Activated CD8-positive, alpha-beta memory T cell treated with anti-CD3 and anti-CD28 coated beads for 1 hour (primary cell): ENCODE measurements around the gene STARD10.

Experiments
- DNase-seq, 2 donors: peaks; one replicate each; pipeline ENCODE4 v3.0.0-alpha.2; 2020; ENCODE audit warnings: low read depth in 1 of 2; ENCODE audit errors: extremely low read depth in 1 of 2

Gene STARD10

DNA sequence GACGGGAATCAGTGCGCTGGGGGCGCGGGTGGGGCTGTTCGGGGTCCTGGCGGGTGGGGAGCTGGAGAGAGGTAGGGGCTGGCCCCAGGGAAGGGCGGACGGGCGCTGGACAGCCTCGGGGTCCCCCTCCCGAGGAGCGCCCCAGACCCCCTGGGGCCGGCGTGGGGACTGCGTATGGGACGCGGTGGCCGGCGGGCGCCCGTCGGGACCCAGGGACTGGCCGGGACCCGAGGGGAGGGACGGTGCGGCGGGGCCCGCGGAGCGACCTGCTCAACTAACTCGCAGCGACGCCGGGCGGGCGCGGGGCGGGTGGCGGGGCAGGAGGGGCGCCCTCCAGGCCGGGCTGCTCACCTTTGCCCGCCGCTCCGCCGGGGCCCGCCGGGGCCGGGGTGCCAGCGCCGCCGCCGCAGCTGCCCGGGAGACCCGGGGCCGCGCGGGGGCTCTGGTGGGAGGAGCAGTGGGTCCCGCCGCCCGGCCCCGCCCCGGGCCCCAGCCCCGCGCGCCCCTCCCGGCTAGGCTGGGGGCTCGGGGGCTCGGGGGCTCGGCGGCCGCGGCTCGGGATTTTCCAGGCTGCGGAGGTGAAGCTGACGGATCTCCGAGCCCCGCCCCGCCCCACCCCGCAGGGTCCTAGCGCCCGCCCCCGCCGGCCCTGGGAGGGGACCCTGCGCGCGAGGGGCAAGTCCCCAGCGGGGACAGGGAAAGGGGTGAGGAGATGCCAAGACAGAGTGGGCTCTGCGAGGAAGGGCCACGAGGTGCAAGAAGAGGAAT lies 12.3 kb downstream of the STARD10 start:
- DNase-seq, result peak; percentile 10 to 46

DNA sequence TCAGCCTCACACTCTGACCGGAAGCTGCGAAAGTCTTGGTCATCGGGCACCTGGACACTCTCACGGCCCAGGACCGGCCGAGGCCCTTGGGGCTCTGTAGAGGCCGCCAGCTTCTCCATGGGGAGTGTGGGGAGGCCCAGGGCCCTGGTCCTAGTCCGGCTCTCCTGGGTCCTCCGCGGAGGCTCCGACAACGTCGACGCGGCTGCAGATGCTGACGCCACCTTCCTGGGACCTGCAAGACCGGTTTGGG lies 12.9 kb downstream of the STARD10 start:
- DNase-seq, result no peak

DNA sequence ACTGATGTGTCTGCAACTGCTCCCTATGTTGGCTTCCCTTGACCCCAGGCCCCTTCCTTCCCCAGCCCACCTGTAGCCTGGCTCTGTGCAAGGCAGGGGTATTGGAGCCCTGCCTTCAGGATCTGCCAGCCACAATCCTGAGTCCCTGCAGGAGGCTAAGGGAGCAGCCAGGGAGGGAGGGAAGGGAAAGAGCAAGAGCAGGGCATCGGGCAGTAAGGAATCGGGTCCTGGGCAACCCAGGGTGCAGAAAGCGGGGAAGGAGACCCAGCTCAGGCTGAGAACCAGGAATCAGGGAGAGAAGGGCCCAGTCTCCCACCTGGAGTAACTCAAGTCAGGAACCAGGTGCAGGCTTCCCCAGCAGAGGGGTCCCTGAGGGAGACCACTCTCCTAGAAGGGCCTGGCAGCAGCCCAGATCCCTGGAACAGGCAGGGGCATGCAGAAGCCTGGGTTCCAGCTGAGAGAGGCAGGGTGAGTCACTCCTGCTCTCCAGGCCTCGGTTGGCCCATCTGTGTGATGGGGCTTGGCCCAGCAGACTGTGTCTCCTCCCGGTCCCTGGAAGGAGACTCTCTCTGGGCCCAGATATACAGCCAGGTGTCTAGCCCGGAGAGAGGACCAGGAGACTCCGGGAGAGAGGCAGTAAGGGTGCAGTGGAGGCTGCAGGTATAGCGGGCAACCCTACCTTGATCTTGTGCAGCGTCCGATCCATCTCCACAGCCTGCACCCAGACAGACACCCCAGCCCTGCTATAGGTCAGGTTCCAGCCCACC lies 13.4 kb downstream of the STARD10 start:
- DNase-seq, result no peak

DNA sequence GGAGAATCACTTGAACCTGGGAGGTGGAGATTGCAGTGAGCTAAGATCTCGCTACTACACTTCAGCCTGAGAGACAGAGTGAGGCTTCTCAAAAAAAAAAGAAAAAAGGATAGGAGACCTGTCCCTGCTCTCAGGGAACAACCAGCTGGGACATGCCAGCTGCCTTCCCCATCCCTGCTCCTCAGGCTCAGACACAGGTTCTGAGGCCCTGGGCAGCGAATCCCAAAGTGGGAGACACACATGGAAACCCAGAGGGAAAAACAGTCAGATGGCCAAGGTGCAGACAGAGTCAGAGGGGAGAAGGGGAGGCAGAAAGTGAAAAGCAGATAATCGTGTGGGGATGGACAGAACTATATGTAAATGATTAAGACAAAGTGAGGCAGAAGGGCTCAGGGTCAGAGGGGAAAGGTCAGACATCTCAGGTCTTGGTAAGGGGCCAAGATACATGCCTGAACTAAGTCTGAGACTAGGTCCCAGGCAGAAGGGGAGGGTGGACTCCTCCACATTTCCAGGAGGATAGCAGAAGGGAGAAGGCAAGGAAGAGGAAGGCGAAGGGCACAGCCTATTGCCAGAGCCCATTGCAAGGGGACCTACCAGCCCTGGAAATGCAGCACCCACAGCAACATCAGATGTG lies 14.2 kb downstream of the STARD10 start:
- no peak for DNase-seq

DNA sequence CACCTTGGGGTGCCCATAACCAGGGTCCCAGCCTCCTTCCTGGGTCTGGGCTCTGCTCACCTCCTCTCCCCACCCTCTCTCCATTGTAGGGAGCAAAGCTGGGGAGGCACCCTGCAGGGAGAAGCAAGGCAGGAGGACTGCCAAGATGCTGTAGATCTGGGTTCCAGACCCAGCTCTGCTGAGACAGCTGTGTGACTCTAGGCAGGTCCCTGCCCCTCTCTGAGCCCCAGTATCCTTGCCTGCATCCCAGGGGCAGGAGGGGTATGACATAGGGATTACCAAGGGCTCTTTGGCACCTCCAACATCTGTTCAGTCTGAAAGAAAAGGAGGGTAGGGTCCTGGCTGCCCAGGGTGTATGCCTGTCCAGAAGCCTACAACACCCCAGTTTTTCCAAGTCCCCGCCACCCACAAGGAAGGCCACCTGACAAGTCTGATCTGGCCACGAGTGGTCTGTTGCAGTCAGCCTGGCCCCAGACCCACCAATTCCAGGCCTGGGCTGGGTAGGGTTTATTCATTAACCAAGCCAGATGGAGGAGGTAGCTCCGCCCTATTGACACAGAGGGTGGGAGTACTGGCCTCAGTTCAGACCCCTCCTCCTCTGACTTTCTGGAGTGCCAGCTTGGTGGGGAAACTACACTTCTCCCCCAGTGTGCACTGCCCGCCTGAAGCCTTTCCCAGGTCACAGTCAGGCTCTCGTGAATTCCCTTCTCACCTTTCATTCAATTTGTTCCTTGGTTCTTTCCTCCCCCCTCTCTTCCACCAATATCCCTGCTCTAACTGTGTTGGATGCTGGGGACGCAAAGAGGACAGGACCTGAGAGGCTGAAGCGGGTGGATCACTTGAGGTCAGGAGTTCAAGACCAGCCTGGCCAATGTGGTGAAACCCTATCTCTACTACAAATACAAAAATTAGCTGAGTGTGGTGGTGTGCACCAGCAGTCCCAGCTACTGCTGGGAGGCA lies 15.0 kb downstream of the STARD10 start:
- DNase-seq, result no peak

DNA sequence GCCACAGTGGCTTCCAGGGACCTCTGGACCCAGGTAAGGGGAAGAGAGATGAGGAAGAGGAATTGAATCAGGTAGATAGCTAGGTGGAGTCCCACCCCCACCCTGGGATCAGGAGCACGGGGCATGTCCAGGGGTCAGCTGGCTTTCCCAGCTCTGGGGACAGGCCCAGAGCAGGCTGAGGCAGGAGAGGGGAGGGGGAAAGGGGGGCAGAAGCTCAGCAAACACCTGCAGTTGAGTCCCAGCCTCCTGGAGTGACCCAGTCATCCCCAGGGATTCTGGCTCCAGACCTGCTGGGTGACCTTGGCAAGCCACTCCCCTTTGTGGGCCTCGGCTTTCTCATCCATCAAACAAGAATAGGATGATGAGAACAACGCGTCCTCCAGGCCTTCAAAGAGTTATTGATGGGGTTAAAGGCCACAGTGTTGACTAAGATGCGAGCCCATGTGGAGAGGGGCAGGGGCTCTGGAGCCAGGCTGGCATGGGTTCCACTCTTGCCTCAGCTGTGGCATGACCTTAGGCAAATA lies 16.0 kb downstream of the STARD10 start:
- DNase-seq, result no peak

DNA sequence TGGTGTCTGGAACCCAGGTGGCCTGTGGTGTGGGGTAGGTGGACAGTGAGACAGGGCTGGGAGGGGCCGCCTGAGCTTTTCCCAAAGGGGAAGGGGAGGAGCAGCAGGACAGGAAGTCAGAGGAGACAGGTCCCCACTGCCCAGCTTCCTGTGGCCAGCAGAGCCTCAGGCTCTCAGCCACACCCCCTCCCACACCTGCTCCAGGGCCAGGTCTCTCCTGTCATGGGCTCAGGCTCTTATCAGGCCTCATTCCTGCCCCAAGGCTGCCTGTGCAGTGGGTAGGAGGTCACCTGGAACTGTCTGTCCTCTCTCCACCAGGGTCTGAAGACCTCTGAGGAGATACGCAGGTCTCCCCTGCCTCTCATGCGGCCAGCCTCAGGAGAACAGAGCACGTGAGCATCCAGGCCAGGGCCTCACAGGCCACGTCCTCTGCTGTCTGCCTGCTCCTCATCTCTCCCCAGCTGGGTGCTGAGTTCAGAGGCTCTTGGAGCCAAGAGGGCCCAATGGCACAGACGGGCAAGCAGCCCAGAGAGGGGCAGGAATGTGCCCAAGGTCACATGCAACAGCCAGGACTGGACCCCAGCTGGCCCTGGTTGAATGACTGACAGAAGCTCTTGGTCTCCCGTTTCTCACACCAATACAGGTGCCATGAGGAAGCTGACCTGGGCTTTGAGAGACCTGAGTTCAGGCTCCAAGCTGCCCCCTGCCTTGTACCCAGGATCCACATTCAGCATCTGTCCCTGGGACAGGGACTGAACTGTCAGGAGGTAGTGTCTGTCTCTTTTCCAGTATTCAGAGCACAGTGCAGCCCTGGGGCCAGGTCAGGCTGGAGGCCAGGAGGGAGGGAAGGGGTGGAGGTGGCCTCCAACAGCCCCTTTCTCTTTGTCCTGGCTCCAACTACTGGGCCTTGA lies 16.7 kb downstream of the STARD10 start:
- no peak for DNase-seq

DNA sequence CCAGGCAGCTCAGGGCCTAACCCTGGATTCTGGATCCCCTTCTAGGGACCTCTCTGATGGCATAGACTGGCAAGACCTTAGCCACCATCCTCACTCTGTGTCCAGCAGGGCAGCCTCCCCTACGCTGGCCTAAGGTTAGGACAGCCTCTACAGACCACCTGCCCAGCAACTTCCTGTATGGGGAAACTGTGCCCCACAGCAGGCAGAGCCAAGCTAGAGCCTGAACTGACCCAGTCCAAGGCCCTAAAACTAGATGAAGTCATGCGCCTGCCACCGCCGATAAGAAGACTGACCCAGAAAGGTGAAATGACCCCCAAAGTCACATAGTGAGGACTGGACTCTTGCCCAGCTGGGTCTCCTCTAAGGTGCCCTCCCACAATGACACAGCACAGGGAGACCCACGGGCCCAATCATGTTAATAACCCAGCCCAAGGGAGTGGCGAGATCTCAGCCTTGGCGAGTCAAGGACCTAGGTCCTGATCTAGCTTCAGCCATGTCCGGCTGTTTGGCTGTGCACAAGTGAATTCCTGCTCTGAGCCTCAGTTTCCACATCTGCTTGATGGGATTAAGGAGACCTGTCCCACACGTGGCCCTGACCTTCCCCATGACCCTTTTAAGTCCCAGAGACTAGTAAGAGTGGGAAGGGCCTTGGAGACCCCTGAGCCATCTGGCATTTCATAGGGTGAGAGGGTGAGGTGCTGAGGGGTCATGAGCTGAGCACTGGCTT lies 17.6 kb downstream of the STARD10 start:
- no peak for DNase-seq

DNA sequence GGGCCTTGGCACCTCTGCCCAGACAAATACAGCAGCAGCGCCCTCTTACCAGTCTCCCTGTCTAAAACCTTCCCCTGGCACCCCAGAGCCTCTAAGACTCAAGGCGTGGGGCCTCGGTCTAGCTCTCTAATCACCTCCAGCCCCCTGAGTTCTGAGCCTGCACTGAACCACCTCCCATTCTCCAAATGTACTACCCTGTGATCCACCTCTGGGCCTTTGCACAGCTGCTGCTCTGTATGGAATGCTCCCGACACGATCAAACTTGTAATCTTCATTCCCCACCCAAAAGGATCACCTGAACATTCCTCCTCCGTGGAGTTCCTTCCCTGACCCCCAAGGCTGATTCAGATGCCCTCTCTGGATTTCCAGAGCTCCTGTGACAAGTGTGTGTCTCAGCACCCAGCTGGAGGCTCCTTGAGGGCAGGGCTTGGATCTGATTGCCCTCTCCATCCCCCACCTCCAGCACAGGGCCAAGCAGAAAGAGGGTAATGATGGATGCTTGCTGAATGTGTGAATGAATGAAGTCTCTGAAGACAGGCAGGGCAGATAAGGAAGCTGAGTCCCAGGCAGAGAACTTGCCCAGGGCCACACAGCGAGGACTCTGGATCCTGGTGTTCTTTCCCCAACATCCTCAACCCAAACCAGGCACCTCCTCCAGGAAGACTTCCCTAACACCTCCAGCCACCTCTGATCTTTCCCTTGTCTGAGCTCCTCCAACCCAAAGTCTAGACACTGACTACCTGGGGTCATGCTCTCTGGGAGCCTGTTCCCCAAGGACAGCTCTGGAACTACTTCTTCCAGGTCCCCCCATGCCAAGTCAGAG lies 18.3 kb downstream of the STARD10 start:
- DNase-seq, result no peak

DNA sequence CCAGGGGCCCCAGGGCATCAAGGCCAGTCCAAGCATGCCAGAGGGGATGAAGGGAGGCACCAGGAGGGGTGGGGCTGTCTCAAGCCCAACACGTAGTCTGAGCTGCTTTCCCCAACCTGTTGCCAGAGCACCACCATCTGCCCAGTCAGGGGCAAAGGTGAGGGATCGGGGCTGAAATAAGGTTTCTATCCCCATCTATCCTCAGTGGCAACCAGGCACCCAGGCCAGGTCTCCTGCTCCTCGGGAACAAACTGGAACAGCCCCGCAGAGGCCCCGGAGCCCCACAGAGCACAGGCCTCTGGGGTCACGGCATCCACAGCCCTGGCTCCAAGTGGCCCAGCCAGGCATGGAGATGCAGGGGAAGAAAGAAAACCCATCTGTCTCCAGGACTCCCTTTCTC lies 19.3 kb downstream of the STARD10 start:
- no peak for DNase-seq

DNA sequence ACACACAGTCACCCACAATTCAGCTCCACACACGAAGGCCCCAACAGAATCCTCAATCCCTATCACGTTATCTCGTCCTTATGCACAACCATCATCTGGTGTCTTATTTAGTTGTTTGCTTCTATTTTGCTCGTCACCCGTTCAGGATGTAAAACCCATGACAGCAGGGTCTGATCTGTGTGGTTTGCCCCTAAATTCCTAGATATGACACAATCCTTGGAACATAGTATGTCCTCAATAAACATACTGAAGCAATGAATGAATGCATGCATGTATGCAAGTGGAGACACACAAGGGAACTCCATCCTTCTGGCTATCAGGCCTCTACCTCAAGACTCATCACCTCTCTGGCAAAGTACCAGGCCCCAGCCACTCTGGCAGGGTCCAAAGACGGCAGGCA lies 20.2 kb downstream of the STARD10 start:
- no peak for DNase-seq

DNA sequence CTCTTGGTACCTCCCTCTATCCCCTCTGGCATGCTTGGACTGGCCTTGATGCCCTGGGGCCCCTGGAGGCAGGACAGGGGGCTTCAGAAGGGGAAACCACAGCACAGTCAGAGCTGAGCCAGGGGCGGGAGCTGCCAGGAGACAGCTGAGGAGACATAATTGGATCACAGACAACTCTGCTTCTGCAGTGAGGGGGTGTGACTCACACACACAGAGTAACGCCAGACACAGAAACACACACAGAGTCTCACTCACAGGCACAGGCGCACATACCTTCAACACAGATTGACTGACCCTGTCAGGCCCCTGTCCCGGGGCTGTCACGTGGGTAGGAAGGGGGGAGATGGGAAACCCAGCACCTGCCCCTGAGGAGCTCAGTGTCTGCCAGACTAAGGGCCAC lies 20.6 kb downstream of the STARD10 start:
- no peak for DNase-seq

DNA sequence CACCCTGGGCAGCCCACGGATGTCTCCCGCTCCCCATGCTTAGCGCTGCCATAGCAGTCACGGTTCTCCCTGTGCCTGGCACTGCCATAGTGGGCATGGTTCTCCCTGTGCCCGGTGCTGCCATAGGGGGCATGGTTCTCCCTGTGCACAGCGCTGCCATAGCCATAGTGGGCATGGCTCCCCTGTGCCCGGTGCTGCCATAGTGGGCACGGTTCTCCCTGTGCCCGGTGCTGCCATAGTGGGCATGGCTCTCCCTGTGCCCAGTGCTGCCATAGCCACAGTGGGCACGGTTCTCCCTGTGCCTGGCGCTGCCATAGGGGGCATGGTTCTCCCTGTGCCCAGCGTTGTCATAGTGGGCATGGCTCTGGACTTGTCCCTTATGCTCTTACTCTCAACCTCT lies 21.8 kb downstream of the STARD10 start:
- DNase-seq, result no peak

DNA sequence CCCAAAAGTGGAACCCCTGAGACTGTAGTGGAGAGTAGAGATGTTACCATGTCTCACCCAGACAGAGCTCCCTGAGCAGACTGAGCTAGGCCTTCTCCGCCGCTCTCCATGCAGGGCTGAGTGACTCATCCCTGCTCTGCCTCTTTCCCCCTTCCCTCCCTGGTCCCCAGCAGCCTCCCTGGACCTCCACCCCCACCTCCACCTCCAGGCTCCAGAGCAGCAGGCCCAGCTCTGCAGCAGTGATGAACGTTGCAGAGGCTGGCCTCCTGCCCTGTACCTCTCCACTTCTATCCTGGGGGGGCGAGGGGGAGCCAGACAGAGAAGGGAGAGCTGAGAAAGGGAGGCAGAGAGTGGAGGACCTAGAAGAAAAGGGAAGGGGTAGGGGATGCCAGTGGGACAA lies 22.3 kb downstream of the STARD10 start:
- DNase-seq, result no peak

DNA sequence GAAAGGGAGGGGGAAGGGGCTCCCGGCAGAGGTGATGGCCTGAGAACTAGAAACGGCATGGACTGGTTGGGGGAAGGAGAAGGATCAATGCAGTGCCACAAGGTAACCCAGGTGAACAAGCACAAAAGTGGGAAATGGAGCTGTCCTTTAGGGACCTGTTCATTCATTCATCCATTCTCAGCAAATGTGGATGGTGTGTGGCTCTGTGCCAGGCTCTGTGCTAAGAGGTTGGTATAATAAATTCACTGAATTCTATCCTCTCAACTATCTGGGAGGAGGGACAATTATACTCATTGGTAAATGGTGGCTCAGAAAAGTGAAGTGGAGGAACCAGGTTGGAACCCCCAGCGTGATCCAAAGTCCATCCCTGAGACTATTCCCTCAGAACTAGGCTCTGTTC lies 23.0 kb downstream of the STARD10 start:
- no peak for DNase-seq

DNA sequence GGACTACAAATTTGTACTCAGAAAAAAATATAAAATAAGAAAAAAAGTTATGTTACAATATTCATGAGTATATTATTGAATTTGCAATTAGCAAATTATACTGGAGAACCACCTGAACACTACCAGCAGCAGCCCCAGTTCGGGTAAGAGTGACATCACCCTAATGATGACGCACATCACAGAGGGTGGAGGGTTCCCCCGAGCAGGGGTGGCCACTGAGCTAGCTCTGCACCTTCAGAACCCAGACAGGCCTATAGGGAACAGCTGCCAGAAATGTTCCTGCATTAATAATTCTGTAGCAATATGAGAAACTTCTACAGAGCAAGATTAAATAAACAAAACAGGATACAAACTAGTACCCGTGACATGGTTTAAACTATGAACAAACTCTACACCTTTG lies 24.2 kb downstream of the STARD10 start:
- DNase-seq, result no peak

DNA sequence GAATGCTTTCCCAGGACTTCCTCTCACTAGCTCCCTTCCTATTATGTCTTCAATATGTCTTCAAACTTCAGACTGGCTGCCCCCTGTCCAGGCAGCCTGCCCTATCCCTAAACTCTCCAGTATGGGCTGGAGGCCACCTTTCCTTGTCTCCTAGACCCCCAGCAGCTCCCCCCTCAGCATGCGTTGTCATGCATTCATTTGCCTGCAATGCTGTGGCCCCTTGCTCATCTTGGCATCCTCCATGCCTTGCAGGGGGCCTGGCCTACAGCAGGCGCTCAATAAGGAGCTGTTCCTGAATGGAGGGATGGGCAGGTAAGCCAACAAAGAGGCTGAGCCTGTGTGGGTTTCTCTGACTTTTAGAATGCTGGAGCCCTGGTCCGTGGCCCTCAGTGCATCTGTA lies 25.3 kb downstream of the STARD10 start:
- no peak for DNase-seq
